HL-60 (cell line): ENCODE data around the gene UTS2B.

Experiments used
- DNase-seq, 2 experiments: peaks; one replicate each; pipeline ENCODE4 v3.0.0-alpha.2; 2010 to 2020; ENCODE audit warnings: low read depth in 1 of 2, low spot score in 1 of 2
- H3K27ac ChIP-seq: fragments of 250-450 bp; sonication (Bioruptor Pico); replicated peaks from 2 replicates; pipeline ENCODE4 v1.5.1; 2020; ENCODE audit warnings: mild to moderate bottlenecking, moderate library complexity
- H3K27me3 ChIP-seq: fragments of 250-450 bp; sonication (Bioruptor Pico); 2 replicates; pipeline ENCODE4 v1.5.1; 2021; ENCODE audit warnings: mild to moderate bottlenecking, moderate library complexity; ENCODE audit not compliant: insufficient read depth, poor library complexity, severe bottlenecking
- H3K4me3 ChIP-seq: replicated peaks from 2 replicates; pipeline ENCODE4 v1.5.1; 2011; ENCODE audit warnings: mild to moderate bottlenecking, control low read depth, low read length; ENCODE audit not compliant: insufficient read depth
- GABPA ChIP-seq: IDR thresholded peaks from 2 replicates; pipeline ENCODE4 v1.6.1; 2012; ENCODE audit warnings: low read depth
- POLR2AphosphoS5 ChIP-seq: IDR thresholded peaks from 2 replicates; pipeline ENCODE4 v1.6.1; 2012; ENCODE audit warnings: low read depth
- SPI1 ChIP-seq: IDR thresholded peaks from 2 replicates; pipeline ENCODE4 v1.6.1; 2012; ENCODE audit warnings: low read depth, mild to moderate bottlenecking, borderline replicate concordance
- long read RNA-seq: library from polyadenylated mRNA; unstranded; transcript quantifications from one replicate; pipeline ENCODE4 v2.0.0, GENCODE V29; 2020
- TF ChIP-seq, protein P1 (sequence below): IDR thresholded peaks from 2 replicates; pipeline ENCODE4 v1.6.1; 2012; ENCODE audit warnings: low read depth; ENCODE audit not compliant: insufficient replicate concordance
- TF ChIP-seq, protein P2 (sequence below): IDR thresholded peaks from one replicate; pipeline ENCODE4 v1.5.1; 2011; ENCODE audit warnings: low read length, control low read depth, inconsistent platforms; ENCODE audit not compliant: insufficient read depth

Gene UTS2B, protein sequence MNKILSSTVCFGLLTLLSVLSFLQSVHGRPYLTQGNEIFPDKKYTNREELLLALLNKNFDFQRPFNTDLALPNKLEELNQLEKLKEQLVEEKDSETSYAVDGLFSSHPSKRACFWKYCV
- long read RNA-seq: 0 reads

DNA sequence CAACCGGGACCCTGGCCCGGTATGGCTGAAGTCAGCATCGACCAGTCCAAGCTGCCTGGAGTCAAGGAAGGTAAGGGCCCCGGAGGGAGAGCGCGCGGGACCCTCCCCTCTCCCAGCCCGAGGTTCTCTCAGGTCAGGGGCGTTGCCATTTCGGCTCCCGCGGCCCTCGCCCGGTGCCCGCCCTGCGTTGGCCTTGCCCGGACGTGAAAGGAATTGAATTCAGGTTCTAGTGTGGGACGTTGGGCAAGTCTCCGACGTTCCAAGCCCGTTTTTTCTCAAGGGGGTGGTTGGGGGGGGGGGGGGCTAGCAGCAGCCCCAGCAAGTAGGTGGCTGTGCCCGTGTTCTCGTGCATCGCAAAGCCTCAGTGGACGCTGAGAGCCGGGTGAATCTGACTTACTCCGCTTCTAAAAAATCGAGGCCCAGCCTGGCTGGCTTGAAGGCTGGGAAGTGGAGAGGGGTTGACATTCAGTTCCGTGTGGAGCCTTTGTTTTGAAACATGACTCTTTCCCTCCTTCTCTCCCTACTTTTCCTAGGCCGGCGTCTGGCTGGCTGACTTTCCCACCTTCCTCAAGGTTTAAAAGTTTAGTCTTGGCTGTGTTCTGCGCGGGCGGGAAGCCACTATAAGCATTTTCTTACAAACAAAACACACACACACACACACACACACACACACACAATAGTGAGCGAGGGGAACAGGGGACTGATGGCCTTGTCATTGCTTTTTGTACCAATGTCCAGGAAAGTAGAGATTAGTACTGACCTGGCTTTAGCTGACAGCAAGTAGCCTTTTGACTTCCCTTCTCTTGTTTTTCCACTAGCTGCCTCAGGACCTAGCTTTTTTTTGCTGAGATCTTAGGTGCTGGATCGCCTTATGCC is at the start of gene UTS2B:
Gene UTS2B (minus strand): TSS at position 873 of the 876 bp plus-strand sequence. CDS start 48,337 bp downstream, outside the sequence.
- Histone ChIP-seq H3K4me3 (peak within 1 kb of the TSS; percentile 65), H3K27ac (peak within 1 kb of the TSS; percentile 62), H3K27me3 (no peaks in the 10 kb centered on the region)
- peak in 1 of 2 experiments; percentile 27 for DNase-seq
- TF ChIP-seq, protein P1, sequence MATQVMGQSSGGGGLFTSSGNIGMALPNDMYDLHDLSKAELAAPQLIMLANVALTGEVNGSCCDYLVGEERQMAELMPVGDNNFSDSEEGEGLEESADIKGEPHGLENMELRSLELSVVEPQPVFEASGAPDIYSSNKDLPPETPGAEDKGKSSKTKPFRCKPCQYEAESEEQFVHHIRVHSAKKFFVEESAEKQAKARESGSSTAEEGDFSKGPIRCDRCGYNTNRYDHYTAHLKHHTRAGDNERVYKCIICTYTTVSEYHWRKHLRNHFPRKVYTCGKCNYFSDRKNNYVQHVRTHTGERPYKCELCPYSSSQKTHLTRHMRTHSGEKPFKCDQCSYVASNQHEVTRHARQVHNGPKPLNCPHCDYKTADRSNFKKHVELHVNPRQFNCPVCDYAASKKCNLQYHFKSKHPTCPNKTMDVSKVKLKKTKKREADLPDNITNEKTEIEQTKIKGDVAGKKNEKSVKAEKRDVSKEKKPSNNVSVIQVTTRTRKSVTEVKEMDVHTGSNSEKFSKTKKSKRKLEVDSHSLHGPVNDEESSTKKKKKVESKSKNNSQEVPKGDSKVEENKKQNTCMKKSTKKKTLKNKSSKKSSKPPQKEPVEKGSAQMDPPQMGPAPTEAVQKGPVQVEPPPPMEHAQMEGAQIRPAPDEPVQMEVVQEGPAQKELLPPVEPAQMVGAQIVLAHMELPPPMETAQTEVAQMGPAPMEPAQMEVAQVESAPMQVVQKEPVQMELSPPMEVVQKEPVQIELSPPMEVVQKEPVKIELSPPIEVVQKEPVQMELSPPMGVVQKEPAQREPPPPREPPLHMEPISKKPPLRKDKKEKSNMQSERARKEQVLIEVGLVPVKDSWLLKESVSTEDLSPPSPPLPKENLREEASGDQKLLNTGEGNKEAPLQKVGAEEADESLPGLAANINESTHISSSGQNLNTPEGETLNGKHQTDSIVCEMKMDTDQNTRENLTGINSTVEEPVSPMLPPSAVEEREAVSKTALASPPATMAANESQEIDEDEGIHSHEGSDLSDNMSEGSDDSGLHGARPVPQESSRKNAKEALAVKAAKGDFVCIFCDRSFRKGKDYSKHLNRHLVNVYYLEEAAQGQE: no peak
- TF ChIP-seq POLR2AphosphoS5 (no peak), GABPA (no peak), SPI1 (no peak)
- TF ChIP-seq, protein P2, sequence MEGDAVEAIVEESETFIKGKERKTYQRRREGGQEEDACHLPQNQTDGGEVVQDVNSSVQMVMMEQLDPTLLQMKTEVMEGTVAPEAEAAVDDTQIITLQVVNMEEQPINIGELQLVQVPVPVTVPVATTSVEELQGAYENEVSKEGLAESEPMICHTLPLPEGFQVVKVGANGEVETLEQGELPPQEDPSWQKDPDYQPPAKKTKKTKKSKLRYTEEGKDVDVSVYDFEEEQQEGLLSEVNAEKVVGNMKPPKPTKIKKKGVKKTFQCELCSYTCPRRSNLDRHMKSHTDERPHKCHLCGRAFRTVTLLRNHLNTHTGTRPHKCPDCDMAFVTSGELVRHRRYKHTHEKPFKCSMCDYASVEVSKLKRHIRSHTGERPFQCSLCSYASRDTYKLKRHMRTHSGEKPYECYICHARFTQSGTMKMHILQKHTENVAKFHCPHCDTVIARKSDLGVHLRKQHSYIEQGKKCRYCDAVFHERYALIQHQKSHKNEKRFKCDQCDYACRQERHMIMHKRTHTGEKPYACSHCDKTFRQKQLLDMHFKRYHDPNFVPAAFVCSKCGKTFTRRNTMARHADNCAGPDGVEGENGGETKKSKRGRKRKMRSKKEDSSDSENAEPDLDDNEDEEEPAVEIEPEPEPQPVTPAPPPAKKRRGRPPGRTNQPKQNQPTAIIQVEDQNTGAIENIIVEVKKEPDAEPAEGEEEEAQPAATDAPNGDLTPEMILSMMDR: no peak

DNA sequence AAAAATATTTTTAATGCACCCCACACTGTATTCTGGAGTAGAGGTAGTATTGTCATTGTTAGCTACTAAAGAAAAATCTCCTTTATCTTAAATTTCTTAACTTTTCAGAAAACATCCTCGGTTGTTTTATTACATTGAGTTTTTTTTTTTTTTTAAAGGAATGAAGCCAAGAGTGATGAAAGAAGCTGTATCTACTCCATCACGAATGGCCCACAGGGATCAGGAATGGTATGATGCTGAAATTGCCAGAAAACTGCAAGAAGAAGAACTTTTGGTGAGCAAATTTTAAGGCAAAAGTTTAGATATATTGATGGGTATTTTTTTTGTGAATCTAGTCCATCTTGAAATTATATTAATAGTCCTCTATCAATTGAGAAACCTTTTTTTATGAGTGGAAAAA is 49.7 kb upstream of the UTS2B start:
- Histone ChIP-seq H3K27me3 (no peaks in the 10 kb centered on the region), H3K4me3 (no peak overlapping the region), H3K27ac (no peak overlapping the region)
- DNase-seq: no peak
- TF ChIP-seq, protein P2: no peak
- TF ChIP-seq, protein P1: no peak
- TF ChIP-seq GABPA (no peak), POLR2AphosphoS5 (no peak), SPI1 (no peak)

DNA sequence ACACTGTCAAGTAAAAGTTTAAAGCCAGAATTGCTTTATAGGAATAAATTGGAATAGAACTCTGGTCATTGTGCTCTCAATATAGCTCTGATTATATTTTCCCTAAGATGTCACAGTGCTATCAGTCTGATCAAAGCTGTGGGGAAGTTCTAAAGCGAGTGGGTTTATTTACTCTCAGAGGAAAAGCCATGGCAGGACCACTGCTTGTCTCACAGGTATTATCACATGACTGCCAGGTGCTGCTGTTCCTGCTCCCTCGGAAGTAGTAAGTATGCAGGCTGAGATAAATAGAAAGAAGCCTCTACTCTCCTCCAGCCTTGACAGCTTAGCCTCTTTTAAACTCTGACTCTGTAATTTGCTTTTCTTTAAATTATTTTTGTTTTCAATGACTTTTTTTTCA is 49.1 kb upstream of the UTS2B start:
- Histone ChIP-seq H3K4me3 (no peak overlapping the region), H3K27me3 (no peaks in the 10 kb centered on the region), H3K27ac (no peak overlapping the region)
- TF ChIP-seq, protein P2: no peak
- TF ChIP-seq GABPA: no peak
- no peak for TF ChIP-seq SPI1
- TF ChIP-seq, protein P1: no peak
- no peak for TF ChIP-seq POLR2AphosphoS5
- no peak for DNase-seq
